ENCODE measurements around the gene SHC4.

Gene SHC4

DNA sequence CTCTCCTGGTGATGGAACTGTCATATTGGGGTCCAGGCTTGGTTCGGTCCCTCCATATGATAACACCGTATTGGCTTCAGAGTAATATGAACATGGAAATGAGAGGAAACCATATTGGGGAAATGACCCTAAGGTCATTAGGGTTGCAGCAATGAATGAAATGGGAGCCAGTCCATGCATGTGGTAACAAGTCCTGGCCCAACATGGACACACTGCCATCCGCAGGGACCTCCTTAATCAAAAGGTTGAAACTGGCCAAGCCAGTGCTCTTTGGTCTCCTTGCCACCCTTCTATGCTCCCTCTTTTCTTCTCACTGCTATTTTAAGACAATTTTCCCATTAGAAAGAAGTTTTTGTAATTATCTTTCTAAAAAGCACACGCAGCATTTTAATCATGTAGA lies 8.3 kb downstream of the SHC4 start:
- H3K4me3 ChIP-seq (ENCODE audit: low read depth, low read length) = no peak overlapping the region
- TF ChIP-seq MYC (IDR thresholded peaks at IDR 0.05; ENCODE audit: low read depth, low read length) (no peak), CTCF (IDR thresholded peaks at IDR 0.05; ENCODE audit: low read depth, low read length) (no peak), MAX (IDR thresholded peaks at IDR 0.05; ENCODE audit: low read depth, low read length) (no peak), POLR2A (IDR thresholded peaks at IDR 0.05; ENCODE audit: extremely low read depth, insufficient read length) (no peak)
- DNase-seq (ENCODE audit: low read depth) = no peak

DNA sequence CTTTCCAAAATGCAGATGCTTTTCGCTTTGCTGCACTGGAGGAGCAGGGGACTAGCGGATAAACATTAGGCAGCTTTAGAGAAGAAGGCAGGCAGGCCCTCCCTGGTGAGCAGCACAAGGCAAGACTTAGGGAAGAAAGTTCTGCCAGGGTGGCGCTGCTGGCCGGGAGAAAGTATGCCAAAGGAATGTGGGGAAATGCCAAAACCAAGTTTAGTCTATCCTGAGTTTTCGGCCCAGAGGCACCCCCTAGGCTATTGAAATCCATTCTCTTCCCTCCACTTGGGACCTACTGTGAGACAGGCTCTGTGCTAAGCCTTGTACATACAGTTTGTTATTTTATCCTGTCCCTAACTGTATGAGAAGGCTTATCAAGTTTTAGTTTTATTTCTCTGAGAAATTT lies 9.2 kb downstream of the SHC4 start:
- H3K4me3 ChIP-seq (ENCODE audit: low read depth, low read length) = no peak overlapping the region
- no peak for DNase-seq (ENCODE audit: low read depth)
- TF ChIP-seq CTCF (IDR thresholded peaks at IDR 0.05; ENCODE audit: low read depth, low read length) = no peak
- no peak for TF ChIP-seq MYC (IDR thresholded peaks at IDR 0.05; ENCODE audit: low read depth, low read length)
- no peak for TF ChIP-seq MAX (IDR thresholded peaks at IDR 0.05; ENCODE audit: low read depth, low read length)
- no peak for TF ChIP-seq POLR2A (IDR thresholded peaks at IDR 0.05; ENCODE audit: extremely low read depth, insufficient read length)

DNA sequence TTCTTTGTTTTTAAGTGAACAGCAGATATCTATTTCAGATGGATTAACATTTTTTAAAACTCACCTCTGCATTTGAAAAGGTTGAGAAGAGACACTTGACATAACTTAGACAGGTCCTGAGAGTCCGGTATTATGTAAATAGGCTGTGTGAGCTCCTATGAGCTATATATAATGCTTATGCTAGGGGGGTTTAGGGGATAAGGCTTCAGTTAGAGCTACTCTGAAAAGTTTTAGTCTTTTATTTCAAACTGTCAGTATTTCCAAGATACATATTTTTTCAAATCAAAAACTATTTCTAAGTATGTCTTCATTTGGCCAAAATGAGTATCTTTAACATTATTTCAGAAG lies 16.9 kb downstream of the SHC4 start:
- TF ChIP-seq MYC (IDR thresholded peaks at IDR 0.05; ENCODE audit: low read depth, low read length) (no peak), CTCF (IDR thresholded peaks at IDR 0.05; ENCODE audit: low read depth, low read length) (no peak), MAX (IDR thresholded peaks at IDR 0.05; ENCODE audit: low read depth, low read length) (no peak), POLR2A (IDR thresholded peaks at IDR 0.05; ENCODE audit: extremely low read depth, insufficient read length) (no peak)
- DNase-seq (ENCODE audit: low read depth) = no peak
- no peak overlapping the region for H3K4me3 ChIP-seq (ENCODE audit: low read depth, low read length)

DNA sequence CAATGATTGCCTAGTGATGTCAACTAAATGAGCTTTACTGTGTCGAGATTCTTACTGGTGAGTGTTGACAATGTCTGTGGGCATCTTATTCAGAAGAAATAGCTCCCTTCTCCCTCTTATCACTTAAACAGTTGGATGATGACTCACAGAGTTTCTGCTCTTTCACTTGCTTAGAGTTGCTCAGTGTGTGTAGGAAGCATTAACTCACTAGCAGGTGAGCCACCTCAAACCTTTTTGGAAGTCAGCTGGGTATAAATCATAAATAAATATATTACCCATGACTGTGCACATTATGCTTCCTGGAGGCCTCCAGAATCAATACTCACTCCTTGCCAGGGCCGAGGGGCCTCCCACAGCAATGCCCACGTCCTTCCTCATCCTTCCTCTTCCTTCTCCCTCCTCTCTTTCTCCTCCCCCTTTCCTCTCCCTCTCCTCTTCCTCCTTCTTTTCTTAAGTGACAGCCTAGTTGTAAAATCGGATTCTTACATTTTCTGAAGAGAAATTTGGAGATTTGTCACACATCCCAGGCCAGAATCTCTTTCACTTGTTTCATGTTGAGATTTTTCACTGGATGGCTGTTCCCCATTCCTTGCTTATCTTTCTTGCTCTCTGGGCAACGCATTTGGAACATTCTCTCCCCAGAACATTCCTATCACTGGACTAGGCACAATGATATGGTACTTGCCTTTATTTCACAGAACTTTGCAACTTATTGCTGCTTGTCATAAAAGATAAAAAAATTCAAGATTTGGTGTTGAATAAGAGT lies 17.5 kb downstream of the SHC4 start:
- TF ChIP-seq POLR2A (IDR thresholded peaks at IDR 0.05; ENCODE audit: extremely low read depth, insufficient read length) (no peak), MAX (IDR thresholded peaks at IDR 0.05; ENCODE audit: low read depth, low read length) (no peak), CTCF (IDR thresholded peaks at IDR 0.05; ENCODE audit: low read depth, low read length) (no peak), MYC (IDR thresholded peaks at IDR 0.05; ENCODE audit: low read depth, low read length) (no peak)
- H3K4me3 ChIP-seq (ENCODE audit: low read depth, low read length) = no peak overlapping the region
- peak; percentile 51 for DNase-seq (ENCODE audit: low read depth)

GRCh38 chr15:48945386-48945785 lies 18.3 kb downstream of the SHC4 start:
- H3K4me3 ChIP-seq (ENCODE audit: low read depth, low read length) = no peak overlapping the region
- TF ChIP-seq POLR2A (IDR thresholded peaks at IDR 0.05; ENCODE audit: extremely low read depth, insufficient read length) (no peak), MAX (IDR thresholded peaks at IDR 0.05; ENCODE audit: low read depth, low read length) (no peak), CTCF (IDR thresholded peaks at IDR 0.05; ENCODE audit: low read depth, low read length) (no peak), MYC (IDR thresholded peaks at IDR 0.05; ENCODE audit: low read depth, low read length) (no peak)
- DNase-seq (ENCODE audit: low read depth) = peak; percentile 21
